Skeletal muscle satellite cell (primary cell): ENCODE measurements around the gene AFMID.
A peak's percentile ranks its signal among the peaks of the same experiment; 100 is the strongest.

Experiments
- H3K27me3 ChIP-seq: 2 replicates; pipeline ENCODE4 v1.7.0; 2013; ENCODE audit warnings: low read length; ENCODE audit not compliant: control insufficient read depth, insufficient read depth
- H3K36me3 ChIP-seq: 2 replicates; pipeline ENCODE4 v1.7.0; 2013; ENCODE audit warnings: mild to moderate bottlenecking, control low read depth, low read length; ENCODE audit not compliant: insufficient read depth
- H3K4me1 ChIP-seq: 2 replicates; pipeline ENCODE4 v1.7.0; 2013; ENCODE audit warnings: low read length; ENCODE audit not compliant: control insufficient read depth, insufficient read depth
- H3K4me2 ChIP-seq: 2 replicates; pipeline ENCODE4 v1.7.0; 2013; ENCODE audit warnings: mild to moderate bottlenecking, low read length
- H3K4me3 ChIP-seq: 2 replicates; pipeline ENCODE4 v1.7.0; 2013; ENCODE audit warnings: low read length
- H3K9ac ChIP-seq: 2 replicates; pipeline ENCODE4 v1.7.0; 2013; ENCODE audit warnings: mild to moderate bottlenecking, low read depth, low read length, moderate library complexity
- H3K9me3 ChIP-seq: replicated peaks from 2 replicates; pipeline ENCODE4 v1.7.0; 2013; ENCODE audit warnings: mild to moderate bottlenecking, control low read depth, low read length

Gene AFMID

DNA sequence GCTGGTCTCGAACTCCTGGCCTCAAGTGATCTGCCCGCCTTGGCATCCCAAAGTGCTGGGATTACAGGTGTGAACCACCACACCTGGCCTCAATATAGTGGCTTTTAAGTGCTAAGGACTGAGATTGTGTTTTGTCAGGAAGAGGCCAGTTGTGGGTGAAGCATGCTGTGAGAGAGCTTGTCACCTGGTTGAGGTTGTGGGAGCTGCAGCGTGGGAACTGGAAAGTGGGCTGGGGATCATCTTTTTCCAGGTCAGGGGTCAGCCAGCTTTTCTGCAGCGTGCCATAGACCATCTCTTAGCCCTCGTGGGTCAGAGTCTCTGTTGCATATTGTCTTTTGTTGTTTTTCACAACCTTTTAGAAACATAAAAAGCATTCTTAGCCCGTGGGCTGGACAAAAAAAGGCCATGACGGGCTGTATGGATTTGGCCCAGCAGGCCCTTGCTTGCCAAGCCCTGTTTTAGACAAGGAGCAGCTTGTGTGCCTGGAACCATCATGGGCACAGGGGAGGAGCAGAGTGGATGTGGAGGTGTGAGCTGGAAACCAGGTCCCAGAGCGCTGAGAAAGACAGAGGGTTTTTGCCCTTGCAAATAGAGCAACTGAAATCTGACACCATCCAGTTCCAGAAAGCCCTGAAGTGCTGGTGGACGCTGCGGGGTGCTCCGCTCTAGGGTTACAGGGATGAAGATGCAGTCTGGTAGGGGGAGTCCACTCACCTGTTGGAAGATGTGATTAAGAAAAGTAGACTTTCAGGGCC, 32.4 kb downstream of the AFMID start:
- Histone ChIP-seq H3K36me3 (peaks cover 22% of the 10 kb centered on the region), H3K4me3 (no peak overlapping the region), H3K9me3 (no peaks in the 10 kb centered on the region)

GRCh38 chr17:78223061-78223460, 35.9 kb downstream of the AFMID start:
- H3K27me3 ChIP-seq: no peaks in the 10 kb centered on the region
- H3K4me3 ChIP-seq: no peak overlapping the region
- H3K4me2 ChIP-seq: no peak overlapping the region
- no peaks in the 10 kb centered on the region for H3K9me3 ChIP-seq
- H3K4me1 ChIP-seq: peaks cover 24% of the 10 kb centered on the region
- no peak overlapping the region for H3K9ac ChIP-seq
- H3K36me3 ChIP-seq: peaks cover 19% of the 10 kb centered on the region

More for the DNA sequence above, 32.4 kb downstream of the AFMID start:
- Histone ChIP-seq H3K4me1 (peaks cover 19% of the 10 kb centered on the region), H3K9ac (no peak overlapping the region), H3K27me3 (no peaks in the 10 kb centered on the region), H3K4me2 (no peak overlapping the region)

DNA sequence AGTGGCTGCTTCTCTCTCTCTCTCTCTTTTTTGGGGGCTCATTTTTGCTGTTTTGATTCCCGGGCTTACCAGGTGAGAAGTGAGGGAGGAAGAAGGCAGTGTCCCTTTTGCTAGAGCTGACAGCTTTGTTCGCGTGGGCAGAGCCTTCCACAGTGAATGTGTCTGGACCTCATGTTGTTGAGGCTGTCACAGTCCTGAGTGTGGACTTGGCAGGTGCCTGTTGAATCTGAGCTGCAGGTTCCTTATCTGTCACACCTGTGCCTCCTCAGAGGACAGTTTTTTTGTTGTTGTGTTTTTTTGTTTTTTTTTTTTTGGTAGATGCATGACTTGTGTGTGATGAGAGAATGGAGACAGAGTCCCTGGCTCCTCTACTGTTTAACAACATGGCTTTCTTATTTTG, 36.6 kb downstream of the AFMID start:
- Histone ChIP-seq H3K4me2 (no peak overlapping the region), H3K4me1 (peaks cover 24% of the 10 kb centered on the region), H3K9ac (no peak overlapping the region), H3K27me3 (no peaks in the 10 kb centered on the region), H3K4me3 (no peak overlapping the region), H3K36me3 (peaks cover 19% of the 10 kb centered on the region), H3K9me3 (no peaks in the 10 kb centered on the region)

DNA sequence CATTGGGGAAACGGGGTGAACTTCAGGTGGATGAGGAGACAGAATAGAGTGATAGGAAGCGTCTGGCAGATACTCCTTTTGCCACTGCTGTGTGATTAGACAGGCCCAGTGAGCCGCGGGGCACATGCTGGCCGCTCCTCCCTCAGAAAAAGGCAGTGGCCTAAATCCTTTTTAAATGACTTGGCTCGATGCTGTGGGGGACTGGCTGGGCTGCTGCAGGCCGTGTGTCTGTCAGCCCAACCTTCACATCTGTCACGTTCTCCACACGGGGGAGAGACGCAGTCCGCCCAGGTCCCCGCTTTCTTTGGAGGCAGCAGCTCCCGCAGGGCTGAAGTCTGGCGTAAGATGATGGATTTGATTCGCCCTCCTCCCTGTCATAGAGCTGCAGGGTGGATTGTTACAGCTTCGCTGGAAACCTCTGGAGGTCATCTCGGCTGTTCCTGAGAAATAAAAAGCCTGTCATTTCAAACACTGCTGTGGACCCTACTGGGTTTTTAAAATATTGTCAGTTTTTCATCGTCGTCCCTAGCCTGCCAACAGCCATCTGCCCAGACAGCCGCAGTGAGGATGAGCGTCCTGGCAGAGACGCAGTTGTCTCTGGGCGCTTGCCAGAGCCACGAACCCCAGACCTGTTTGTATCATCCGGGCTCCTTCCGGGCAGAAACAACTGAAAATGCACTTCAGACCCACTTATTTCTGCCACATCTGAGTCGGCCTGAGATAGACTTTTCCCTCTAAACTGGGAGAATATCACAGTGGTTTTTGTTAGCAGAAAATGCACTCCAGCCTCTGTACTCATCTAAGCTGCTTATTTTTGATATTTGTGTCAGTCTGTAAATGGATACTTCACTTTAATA, 37.3 kb downstream of the AFMID start:
- no peaks in the 10 kb centered on the region for H3K27me3 ChIP-seq
- H3K4me2 ChIP-seq: peak overlapping the region; percentile 50
- no peak overlapping the region for H3K9ac ChIP-seq
- H3K4me1 ChIP-seq: peaks cover 24% of the 10 kb centered on the region
- H3K36me3 ChIP-seq: peaks cover 19% of the 10 kb centered on the region
- no peaks in the 10 kb centered on the region for H3K9me3 ChIP-seq
- H3K4me3 ChIP-seq: peak overlapping the region; percentile 21

DNA sequence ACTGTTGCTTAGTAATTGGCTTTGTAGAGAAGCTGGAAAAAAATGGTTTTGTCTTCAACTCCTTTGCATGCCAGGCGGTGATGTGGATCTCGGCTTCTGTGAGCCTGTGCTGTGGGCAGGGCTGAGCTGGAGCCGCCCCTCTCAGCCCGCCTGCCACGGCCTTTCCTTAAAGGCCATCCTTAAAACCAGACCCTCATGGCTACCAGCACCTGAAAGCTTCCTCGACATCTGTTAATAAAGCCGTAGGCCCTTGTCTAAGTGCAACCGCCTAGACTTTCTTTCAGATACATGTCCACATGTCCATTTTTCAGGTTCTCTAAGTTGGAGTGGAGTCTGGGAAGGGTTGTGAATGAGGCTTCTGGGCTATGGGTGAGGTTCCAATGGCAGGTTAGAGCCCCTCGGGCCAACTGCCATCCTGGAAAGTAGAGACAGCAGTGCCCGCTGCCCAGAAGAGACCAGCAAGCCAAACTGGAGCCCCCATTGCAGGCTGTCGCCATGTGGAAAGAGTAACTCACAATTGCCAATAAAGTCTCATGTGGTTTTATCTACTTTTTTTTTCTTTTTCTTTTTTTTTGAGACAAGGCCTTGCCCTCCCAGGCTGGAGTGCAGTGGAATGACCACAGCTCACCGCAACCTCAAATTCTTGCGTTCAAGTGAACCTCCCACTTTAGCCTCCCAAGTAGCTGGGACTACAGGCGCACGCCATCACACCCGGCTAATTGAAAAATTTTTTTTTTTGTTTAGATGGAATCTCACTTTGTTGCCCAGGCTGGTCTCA, 38.1 kb downstream of the AFMID start:
- no peaks in the 10 kb centered on the region for H3K27me3 ChIP-seq
- no peaks in the 10 kb centered on the region for H3K9me3 ChIP-seq
- H3K4me1 ChIP-seq: peaks cover 24% of the 10 kb centered on the region
- H3K36me3 ChIP-seq: peaks cover 15% of the 10 kb centered on the region
- H3K4me3 ChIP-seq: no peak overlapping the region
- H3K4me2 ChIP-seq: peak overlapping the region; percentile 50
- H3K9ac ChIP-seq: no peak overlapping the region

DNA sequence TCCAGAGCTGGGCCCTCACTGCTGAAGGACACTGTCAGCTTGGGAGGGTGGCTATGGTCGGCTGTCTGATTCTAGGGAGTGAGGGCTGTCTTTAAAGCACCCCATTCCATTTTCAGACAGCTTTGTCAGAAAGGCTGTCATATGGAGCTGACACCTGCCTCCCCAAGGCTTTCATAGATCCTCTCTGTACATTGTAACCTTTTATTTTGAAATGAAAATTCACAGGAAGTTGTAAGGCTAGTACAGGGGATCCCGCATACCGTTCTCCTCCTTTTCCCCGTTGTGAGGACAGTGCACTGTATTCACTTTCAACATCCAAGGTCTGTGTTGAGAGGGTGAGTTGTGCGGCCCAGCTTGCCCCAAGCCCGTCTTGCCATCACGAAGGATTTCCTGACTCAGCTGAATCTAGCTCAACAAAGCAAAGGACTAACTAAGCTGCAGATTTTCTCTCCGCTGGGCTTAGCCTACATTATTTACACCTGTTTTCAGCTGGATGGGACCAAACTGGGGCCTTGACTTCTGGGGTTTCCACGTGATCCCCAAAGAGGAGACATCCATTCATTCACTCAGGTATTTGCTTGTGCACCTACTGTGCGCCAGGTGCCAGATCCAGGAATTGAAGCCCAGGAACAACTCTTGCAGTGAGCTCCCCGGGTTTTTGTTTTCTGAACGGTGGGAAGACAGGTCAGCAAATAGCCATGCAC, 39.0 kb downstream of the AFMID start:
- no peaks in the 10 kb centered on the region for H3K9me3 ChIP-seq
- peak overlapping the region; percentile 71 for H3K4me2 ChIP-seq
- H3K27me3 ChIP-seq: peaks cover 7% of the 10 kb centered on the region
- H3K4me1 ChIP-seq: peaks cover 24% of the 10 kb centered on the region
- H3K36me3 ChIP-seq: peaks cover 15% of the 10 kb centered on the region
- H3K4me3 ChIP-seq: no peak overlapping the region
- H3K9ac ChIP-seq: no peak overlapping the region

- H3K27me3 ChIP-seq: peaks cover 12% of the 10 kb centered on the region
Measured at GRCh38 chr17:78226759-78227454, 39.7 kb downstream of the AFMID start.

DNA sequence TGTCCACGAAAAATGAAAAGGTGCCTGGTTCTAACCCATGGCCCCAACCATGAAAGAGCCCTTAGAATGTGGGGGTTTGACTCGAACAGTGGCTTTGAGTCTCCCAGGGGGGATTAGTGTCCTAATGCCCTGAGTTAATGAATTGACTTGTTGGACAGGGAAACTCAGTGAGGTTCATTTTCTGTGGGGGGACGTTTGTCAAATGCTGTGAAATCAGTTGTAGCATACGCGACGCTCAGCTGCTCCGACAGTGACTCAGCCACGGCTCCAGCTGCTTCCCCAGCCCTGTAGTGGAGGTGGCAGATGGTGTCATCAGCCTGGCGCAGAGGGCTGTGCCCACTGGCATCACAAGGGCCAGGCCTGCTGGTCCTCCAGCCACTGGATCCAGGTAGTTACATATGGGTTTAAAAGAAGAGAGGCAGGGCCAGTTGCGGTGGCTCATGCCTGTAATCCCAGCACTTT, 40.3 kb downstream of the AFMID start:
- peaks cover 17% of the 10 kb centered on the region for H3K27me3 ChIP-seq
- H3K4me3 ChIP-seq: peak overlapping the region; percentile 22
- peaks cover 10% of the 10 kb centered on the region for H3K36me3 ChIP-seq
- no peak overlapping the region for H3K9ac ChIP-seq
- H3K9me3 ChIP-seq: no peaks in the 10 kb centered on the region
- peak overlapping the region; percentile 71 for H3K4me2 ChIP-seq
- H3K4me1 ChIP-seq: peaks cover 24% of the 10 kb centered on the region

More at GRCh38 chr17:78226759-78227454, 39.7 kb downstream of the AFMID start:
- Histone ChIP-seq H3K9ac (no peak overlapping the region), H3K9me3 (no peaks in the 10 kb centered on the region), H3K4me2 (peak overlapping the region; percentile 71), H3K4me3 (peak overlapping the region; percentile 22), H3K36me3 (peaks cover 11% of the 10 kb centered on the region), H3K4me1 (peaks cover 24% of the 10 kb centered on the region)

DNA sequence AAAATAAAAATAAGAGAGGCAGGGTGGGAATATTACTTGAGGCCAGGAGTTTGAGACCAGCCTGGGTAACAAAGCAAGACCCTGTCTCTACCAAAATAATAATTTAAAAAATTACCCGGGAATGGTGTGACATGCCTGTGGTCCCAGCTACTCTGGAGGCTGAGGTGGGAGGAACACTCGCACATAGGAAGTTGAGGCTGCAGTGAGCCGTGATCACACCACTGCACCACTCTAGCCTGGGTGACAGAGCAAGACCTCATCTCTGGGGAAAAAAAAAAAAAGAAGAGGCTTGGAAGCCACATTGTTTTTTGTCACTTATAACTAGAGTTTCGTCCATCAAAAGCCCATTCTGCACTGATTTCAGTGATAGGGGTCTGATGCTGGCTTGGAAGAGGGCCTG, 41.0 kb downstream of the AFMID start:
- Histone ChIP-seq H3K9ac (no peak overlapping the region), H3K36me3 (peaks cover 4% of the 10 kb centered on the region), H3K4me1 (peaks cover 24% of the 10 kb centered on the region), H3K27me3 (peaks cover 24% of the 10 kb centered on the region), H3K9me3 (no peaks in the 10 kb centered on the region), H3K4me2 (no peak overlapping the region), H3K4me3 (no peak overlapping the region)

GRCh38 chr17:78230252-78230962, 43.2 kb downstream of the AFMID start:
- Histone ChIP-seq H3K4me2 (no peak overlapping the region), H3K9ac (no peak overlapping the region), H3K27me3 (peaks cover 24% of the 10 kb centered on the region), H3K36me3 (no peaks in the 10 kb centered on the region), H3K9me3 (no peaks in the 10 kb centered on the region), H3K4me1 (peaks cover 16% of the 10 kb centered on the region), H3K4me3 (no peak overlapping the region)
